ENCODE measurements around the gene NOP14. TPM values are rescaled to one million over a fixed set of nuclear protein-coding genes. Genes with fewer than 3 reads are reported as not detected.

NOP14 gene
- total and polyA plus RNA-seq, 2 experiments from 2014 or later, result 29.9 to 38.7 TPM

DNA sequence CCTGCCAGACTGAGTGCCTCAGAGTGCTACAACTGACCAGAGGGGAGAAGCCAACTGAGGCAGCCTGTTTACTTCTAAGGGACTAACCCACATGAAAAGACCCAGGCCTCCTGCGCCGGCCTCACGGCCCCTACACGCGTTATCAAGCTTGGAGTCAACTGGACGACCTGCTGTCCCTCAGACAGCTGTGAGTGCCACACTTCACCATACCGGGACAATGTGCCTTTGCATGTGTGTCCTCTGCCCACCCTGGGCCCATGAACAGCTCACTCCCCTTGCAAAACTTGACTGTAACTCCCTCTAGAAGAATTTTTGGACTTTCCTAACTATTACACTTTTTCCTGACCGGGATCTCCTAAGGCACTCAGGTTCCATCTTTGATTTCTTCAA is 1.8 kb downstream of the NOP14 start:
- H3K4me3 ChIP-seq, result peak overlapping the region; percentile 76
- DNase-seq (ENCODE audit: low spot score) (peak; percentile 16), ATAC-seq (no peak)
- peaks cover 16% of the 10 kb centered on the region for H3F3A ChIP-seq (replicated peaks; ENCODE audit: low read depth)
- H3K9me2 ChIP-seq (ENCODE audit: insufficient read depth), result 0 out of 2 replicates have a peak, but pooled peaks cover 2% of the 10 kb centered on the region
- Mint-ChIP-seq H3K4me3 (peak overlapping the region; percentile 89), H3K4me1 (peaks cover 11% of the 10 kb centered on the region), H3K27me3 (ENCODE audit: insufficient read depth, low read depth, poor library complexity) (peaks cover 17% of the 10 kb centered on the region), H3K9me3 (peaks cover 20% of the 10 kb centered on the region), H3K36me3 (ENCODE audit: low read depth) (peaks cover 42% of the 10 kb centered on the region), H3K27ac (no peak overlapping the region)
- H3K27ac ChIP-seq (ENCODE audit: low read depth), result peak overlapping the region; percentile 39; the same call in 1 of the 2 replicates
- H2AFZ ChIP-seq, result no peak overlapping the region
- peaks cover 11% of the 10 kb centered on the region for H3K27me3 ChIP-seq (ENCODE audit: insufficient read depth)
- peak overlapping the region; percentile 95 for H3K4me2 ChIP-seq
- H3K79me2 ChIP-seq (replicated peaks; ENCODE audit: insufficient read depth), result peaks cover 57% of the 10 kb centered on the region
- peaks cover 7% of the 10 kb centered on the region for H4K20me1 ChIP-seq (replicated peaks; ENCODE audit: insufficient read depth)
- no peak for TF ChIP-seq EZH2 (IDR thresholded peaks at IDR 0.05; ENCODE audit: low read depth, unreplicated experiment)
- no peak for TF ChIP-seq ZNF114 (CRISPR knock-in tag; IDR thresholded peaks at IDR 0.05)
- TF ChIP-seq NANOG (IDR thresholded peaks at IDR 0.05; ENCODE audit: borderline replicate concordance), result no peak
- no peak for TF ChIP-seq POLR2AphosphoS5 (IDR thresholded peaks at IDR 0.05; ENCODE audit: low read depth)
- TF ChIP-seq, protein P1, sequence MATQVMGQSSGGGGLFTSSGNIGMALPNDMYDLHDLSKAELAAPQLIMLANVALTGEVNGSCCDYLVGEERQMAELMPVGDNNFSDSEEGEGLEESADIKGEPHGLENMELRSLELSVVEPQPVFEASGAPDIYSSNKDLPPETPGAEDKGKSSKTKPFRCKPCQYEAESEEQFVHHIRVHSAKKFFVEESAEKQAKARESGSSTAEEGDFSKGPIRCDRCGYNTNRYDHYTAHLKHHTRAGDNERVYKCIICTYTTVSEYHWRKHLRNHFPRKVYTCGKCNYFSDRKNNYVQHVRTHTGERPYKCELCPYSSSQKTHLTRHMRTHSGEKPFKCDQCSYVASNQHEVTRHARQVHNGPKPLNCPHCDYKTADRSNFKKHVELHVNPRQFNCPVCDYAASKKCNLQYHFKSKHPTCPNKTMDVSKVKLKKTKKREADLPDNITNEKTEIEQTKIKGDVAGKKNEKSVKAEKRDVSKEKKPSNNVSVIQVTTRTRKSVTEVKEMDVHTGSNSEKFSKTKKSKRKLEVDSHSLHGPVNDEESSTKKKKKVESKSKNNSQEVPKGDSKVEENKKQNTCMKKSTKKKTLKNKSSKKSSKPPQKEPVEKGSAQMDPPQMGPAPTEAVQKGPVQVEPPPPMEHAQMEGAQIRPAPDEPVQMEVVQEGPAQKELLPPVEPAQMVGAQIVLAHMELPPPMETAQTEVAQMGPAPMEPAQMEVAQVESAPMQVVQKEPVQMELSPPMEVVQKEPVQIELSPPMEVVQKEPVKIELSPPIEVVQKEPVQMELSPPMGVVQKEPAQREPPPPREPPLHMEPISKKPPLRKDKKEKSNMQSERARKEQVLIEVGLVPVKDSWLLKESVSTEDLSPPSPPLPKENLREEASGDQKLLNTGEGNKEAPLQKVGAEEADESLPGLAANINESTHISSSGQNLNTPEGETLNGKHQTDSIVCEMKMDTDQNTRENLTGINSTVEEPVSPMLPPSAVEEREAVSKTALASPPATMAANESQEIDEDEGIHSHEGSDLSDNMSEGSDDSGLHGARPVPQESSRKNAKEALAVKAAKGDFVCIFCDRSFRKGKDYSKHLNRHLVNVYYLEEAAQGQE (IDR thresholded peaks at IDR 0.05; ENCODE audit: unreplicated experiment), result no peak
- no peak for TF ChIP-seq CREB1 (CRISPR knock-in tag; IDR thresholded peaks at IDR 0.05; ENCODE audit: low read depth)
- TF ChIP-seq STAT1 (IDR thresholded peaks at IDR 0.05; ENCODE audit: unreplicated experiment), result no peak
- no peak for TF ChIP-seq ZNF331 (CRISPR knock-in tag; IDR thresholded peaks at IDR 0.05; ENCODE audit: low read depth)
- TF ChIP-seq, protein P2, sequence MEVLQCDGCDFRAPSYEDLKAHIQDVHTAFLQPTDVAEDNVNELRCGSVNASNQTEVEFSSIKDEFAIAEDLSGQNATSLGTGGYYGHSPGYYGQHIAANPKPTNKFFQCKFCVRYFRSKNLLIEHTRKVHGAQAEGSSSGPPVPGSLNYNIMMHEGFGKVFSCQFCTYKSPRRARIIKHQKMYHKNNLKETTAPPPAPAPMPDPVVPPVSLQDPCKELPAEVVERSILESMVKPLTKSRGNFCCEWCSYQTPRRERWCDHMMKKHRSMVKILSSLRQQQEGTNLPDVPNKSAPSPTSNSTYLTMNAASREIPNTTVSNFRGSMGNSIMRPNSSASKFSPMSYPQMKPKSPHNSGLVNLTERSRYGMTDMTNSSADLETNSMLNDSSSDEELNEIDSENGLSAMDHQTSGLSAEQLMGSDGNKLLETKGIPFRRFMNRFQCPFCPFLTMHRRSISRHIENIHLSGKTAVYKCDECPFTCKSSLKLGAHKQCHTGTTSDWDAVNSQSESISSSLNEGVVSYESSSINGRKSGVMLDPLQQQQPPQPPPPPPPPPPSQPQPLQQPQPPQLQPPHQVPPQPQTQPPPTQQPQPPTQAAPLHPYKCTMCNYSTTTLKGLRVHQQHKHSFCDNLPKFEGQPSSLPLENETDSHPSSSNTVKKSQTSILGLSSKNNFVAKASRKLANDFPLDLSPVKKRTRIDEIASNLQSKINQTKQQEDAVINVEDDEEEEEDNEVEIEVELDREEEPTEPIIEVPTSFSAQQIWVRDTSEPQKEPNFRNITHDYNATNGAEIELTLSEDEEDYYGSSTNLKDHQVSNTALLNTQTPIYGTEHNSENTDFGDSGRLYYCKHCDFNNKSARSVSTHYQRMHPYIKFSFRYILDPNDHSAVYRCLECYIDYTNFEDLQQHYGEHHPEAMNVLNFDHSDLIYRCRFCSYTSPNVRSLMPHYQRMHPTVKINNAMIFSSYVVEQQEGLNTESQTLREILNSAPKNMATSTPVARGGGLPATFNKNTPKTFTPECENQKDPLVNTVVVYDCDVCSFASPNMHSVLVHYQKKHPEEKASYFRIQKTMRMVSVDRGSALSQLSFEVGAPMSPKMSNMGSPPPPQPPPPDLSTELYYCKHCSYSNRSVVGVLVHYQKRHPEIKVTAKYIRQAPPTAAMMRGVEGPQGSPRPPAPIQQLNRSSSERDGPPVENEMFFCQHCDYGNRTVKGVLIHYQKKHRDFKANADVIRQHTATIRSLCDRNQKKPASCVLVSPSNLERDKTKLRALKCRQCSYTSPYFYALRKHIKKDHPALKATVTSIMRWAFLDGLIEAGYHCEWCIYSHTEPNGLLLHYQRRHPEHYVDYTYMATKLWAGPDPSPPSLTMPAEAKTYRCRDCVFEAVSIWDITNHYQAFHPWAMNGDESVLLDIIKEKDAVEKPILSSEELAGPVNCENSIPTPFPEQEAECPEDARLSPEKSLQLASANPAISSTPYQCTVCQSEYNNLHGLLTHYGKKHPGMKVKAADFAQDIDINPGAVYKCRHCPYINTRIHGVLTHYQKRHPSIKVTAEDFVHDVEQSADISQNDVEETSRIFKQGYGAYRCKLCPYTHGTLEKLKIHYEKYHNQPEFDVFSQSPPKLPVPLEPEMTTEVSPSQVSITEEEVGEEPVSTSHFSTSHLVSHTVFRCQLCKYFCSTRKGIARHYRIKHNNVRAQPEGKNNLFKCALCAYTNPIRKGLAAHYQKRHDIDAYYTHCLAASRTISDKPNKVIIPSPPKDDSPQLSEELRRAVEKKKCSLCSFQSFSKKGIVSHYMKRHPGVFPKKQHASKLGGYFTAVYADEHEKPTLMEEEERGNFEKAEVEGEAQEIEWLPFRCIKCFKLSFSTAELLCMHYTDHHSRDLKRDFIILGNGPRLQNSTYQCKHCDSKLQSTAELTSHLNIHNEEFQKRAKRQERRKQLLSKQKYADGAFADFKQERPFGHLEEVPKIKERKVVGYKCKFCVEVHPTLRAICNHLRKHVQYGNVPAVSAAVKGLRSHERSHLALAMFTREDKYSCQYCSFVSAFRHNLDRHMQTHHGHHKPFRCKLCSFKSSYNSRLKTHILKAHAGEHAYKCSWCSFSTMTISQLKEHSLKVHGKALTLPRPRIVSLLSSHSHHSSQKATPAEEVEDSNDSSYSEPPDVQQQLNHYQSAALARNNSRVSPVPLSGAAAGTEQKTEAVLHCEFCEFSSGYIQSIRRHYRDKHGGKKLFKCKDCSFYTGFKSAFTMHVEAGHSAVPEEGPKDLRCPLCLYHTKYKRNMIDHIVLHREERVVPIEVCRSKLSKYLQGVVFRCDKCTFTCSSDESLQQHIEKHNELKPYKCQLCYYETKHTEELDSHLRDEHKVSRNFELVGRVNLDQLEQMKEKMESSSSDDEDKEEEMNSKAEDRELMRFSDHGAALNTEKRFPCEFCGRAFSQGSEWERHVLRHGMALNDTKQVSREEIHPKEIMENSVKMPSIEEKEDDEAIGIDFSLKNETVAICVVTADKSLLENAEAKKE (CRISPR knock-in tag; IDR thresholded peaks at IDR 0.05), result no peak
- TF ChIP-seq JUNB (IDR thresholded peaks at IDR 0.05; ENCODE audit: unreplicated experiment), result no peak
- TF ChIP-seq, protein P3, sequence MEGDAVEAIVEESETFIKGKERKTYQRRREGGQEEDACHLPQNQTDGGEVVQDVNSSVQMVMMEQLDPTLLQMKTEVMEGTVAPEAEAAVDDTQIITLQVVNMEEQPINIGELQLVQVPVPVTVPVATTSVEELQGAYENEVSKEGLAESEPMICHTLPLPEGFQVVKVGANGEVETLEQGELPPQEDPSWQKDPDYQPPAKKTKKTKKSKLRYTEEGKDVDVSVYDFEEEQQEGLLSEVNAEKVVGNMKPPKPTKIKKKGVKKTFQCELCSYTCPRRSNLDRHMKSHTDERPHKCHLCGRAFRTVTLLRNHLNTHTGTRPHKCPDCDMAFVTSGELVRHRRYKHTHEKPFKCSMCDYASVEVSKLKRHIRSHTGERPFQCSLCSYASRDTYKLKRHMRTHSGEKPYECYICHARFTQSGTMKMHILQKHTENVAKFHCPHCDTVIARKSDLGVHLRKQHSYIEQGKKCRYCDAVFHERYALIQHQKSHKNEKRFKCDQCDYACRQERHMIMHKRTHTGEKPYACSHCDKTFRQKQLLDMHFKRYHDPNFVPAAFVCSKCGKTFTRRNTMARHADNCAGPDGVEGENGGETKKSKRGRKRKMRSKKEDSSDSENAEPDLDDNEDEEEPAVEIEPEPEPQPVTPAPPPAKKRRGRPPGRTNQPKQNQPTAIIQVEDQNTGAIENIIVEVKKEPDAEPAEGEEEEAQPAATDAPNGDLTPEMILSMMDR (conservative IDR thresholded peaks at IDR 0.05; ENCODE audit: low read depth in 2 of 2), result no peak
- no peak for TF ChIP-seq EZH2phosphoT487 (IDR thresholded peaks at IDR 0.05; ENCODE audit: unreplicated experiment)
- TF ChIP-seq, protein P4, sequence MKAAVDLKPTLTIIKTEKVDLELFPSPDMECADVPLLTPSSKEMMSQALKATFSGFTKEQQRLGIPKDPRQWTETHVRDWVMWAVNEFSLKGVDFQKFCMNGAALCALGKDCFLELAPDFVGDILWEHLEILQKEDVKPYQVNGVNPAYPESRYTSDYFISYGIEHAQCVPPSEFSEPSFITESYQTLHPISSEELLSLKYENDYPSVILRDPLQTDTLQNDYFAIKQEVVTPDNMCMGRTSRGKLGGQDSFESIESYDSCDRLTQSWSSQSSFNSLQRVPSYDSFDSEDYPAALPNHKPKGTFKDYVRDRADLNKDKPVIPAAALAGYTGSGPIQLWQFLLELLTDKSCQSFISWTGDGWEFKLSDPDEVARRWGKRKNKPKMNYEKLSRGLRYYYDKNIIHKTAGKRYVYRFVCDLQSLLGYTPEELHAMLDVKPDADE (IDR thresholded peaks at IDR 0.05), result no peak
- H3K36me3 ChIP-seq (ENCODE audit: insufficient read depth), result peaks cover 16% of the 10 kb centered on the region
- 0 out of 2 replicates have a peak, but pooled peaks cover 3% of the 10 kb centered on the region for H3K4me1 ChIP-seq (ENCODE audit: insufficient read depth)

All from GM23338 (cell line).